AG04450 (cell line): Measurements from ENCODE around the gene MACROD2. TPM values are rescaled to one million over a fixed set of nuclear protein-coding genes. Genes with fewer than 3 reads are reported as not detected.

Experiments
- CTCF ChIA-PET: fragments of 300-600, 350-600 bp; formaldehyde crosslinking; extraction: SDS; loops from one replicate; lab custom pipeline; 2022; ENCODE audit warnings: antibody characterized with exemption, inconsistent platforms; lab: Charles Lee
- POLR2A ChIA-PET: fragments of 350-600 bp; formaldehyde crosslinking; extraction: SDS; loops from one replicate; lab custom pipeline; 2021; ENCODE audit warnings: antibody characterized with exemption, inconsistent platforms; lab: Yijun Ruan, JAX
- DNase-seq: peaks from one replicate; pipeline ENCODE4 v3.0.0-alpha.2; 2011; ENCODE audit warnings: low read depth, low spot score
- H3K27ac ChIP-seq: one replicate; pipeline ENCODE4 v1.5.1; 2012; ENCODE audit warnings: low read depth, low read length, control low read depth
- H3K27me3 ChIP-seq: one replicate; pipeline ENCODE4 v1.6.0; 2012; ENCODE audit warnings: low read length; ENCODE audit not compliant: control insufficient read depth, insufficient read depth
- H3K4me3 ChIP-seq: 2 replicates; pipeline ENCODE4 v1.5.1; 2011; ENCODE audit warnings: mild to moderate bottlenecking, low read depth, low read length, control low read depth
- H3K9me3 ChIP-seq: 2 replicates; pipeline ENCODE4 v1.5.1; 2012; ENCODE audit warnings: low read length; ENCODE audit not compliant: control insufficient read depth, insufficient read depth
- polyA plus RNA-seq: library from polyadenylated mRNA; depleted of rRNA; stranded (reverse); fragments of >200 nt; gene quantifications from 2 replicates; pipeline ENCODE4 v1.2.3, GENCODE V29; 2011
- TF ChIP-seq, protein P1 (sequence below): IDR thresholded peaks from 2 replicates; pipeline ENCODE4 v1.5.1; 2011; ENCODE audit warnings: low read depth, low read length, control low read depth, inconsistent platforms

Gene MACROD2
- polyA plus RNA-seq, 1 experiment = 0.02 TPM

DNA sequence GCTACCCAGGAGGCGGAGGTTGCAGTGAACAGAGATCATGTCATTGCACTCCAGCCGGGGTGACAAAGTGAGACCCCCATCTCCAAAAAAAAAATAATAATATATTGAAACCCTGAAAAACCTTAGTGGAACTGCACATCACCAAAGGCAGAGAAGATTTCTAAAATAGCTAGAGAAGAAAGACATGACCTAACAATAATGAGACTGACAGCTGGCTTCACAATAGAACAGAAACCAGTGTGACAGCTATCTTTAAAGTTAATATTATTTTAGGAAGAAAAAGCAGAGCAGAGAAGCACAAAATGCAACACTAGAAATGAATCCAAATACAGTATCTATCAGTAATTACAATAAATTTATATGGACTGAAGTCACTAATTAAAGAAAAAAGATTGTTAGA is 409.2 kb downstream of the MACROD2 start:
- H3K9me3 ChIP-seq = no peaks in the 10 kb centered on the region
- TF ChIP-seq, protein P1, sequence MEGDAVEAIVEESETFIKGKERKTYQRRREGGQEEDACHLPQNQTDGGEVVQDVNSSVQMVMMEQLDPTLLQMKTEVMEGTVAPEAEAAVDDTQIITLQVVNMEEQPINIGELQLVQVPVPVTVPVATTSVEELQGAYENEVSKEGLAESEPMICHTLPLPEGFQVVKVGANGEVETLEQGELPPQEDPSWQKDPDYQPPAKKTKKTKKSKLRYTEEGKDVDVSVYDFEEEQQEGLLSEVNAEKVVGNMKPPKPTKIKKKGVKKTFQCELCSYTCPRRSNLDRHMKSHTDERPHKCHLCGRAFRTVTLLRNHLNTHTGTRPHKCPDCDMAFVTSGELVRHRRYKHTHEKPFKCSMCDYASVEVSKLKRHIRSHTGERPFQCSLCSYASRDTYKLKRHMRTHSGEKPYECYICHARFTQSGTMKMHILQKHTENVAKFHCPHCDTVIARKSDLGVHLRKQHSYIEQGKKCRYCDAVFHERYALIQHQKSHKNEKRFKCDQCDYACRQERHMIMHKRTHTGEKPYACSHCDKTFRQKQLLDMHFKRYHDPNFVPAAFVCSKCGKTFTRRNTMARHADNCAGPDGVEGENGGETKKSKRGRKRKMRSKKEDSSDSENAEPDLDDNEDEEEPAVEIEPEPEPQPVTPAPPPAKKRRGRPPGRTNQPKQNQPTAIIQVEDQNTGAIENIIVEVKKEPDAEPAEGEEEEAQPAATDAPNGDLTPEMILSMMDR = no peak
- POLR2A ChIA-PET = no interaction called here
- CTCF ChIA-PET = no interaction called here
- no peak overlapping the region for H3K27ac ChIP-seq
- H3K27me3 ChIP-seq = no peaks in the 10 kb centered on the region
- no peak overlapping the region for H3K4me3 ChIP-seq
- DNase-seq = no peak

DNA sequence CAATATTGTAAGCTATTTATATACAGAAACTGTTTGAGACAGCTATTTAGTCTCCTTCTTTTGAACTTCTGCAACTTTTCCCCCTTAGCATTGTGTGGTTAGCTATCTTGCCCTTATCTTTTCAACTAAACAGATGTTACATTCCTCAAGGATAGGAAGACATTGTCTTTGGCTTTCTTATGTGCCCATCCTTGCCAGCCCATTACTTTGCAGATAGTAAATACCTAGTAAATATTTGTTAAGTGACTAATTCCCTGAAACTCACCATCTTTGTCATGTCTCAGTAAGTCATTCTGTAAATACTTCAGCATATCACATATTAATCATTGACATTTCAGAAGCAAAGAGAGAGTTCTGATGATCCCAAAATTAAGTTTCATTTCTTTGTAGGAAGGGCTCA is 411.2 kb downstream of the MACROD2 start:
- H3K4me3 ChIP-seq = no peak overlapping the region
- no peak overlapping the region for H3K27ac ChIP-seq
- no peaks in the 10 kb centered on the region for H3K27me3 ChIP-seq
- TF ChIP-seq, protein P1 = no peak
- POLR2A ChIA-PET = no interaction called here
- CTCF ChIA-PET = no interaction called here
- H3K9me3 ChIP-seq = no peaks in the 10 kb centered on the region
- no peak for DNase-seq

DNA sequence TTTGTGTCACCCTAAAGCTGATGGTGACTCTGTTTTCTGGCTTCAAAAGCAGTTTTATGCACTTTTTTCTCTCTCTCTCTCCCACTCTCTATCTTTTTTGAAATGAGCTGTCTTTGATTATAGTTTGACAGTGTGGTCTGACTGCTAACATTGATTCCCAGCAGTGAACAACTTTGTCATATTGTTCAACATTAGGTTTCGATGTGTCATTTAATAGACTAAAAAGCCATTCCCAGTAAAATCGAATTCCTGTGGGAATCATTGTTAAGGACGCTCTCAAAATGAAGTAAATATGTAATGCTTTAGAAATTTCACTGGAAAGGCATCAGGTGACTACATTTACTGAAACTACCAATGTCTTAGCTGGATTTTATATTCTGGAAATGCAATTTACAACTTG is 412.0 kb downstream of the MACROD2 start:
- ChIA-PET CTCF (no interaction called here), POLR2A (no interaction called here)
- DNase-seq = no peak
- no peak overlapping the region for H3K27ac ChIP-seq
- no peaks in the 10 kb centered on the region for H3K9me3 ChIP-seq
- TF ChIP-seq, protein P1 = no peak
- no peak overlapping the region for H3K4me3 ChIP-seq
- no peaks in the 10 kb centered on the region for H3K27me3 ChIP-seq

DNA sequence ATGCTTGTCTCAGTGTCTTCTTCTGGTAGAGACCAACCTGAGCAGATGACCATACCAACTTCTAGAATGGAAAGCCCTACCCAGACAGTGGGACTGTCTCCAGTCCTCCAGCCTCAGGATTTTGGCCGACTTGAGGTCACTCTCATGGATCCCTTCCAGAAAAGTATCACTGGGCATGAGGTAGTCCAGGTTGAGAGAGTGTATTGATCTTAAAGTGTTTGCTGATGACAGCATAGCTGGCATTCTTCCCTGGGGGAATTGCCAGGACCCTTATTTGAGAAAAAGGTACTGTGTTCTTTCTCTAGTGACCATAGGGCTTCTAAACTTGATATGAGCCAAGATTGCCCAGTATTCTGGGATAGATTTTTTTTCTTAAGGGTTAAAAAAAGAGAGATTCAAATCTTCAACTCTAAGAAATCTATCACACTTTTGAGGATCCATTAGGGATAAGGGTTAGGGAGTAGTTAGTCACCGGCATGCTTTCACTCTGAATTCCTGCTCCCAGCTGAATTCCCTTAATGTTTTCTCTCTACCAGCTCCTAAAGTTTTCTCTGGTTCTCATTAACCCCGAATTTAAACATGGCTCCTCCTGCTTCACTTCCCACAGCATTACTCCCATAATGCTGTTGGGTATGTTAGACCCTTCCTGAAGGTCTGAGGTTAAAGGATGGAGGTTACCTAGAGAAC is 415.7 kb downstream of the MACROD2 start:
- no peak for DNase-seq
- no peak overlapping the region for H3K27ac ChIP-seq
- no peaks in the 10 kb centered on the region for H3K9me3 ChIP-seq
- no peaks in the 10 kb centered on the region for H3K27me3 ChIP-seq
- H3K4me3 ChIP-seq = no peak overlapping the region
- CTCF ChIA-PET = no interaction called here
- TF ChIP-seq, protein P1 = no peak
- POLR2A ChIA-PET = no interaction called here

DNA sequence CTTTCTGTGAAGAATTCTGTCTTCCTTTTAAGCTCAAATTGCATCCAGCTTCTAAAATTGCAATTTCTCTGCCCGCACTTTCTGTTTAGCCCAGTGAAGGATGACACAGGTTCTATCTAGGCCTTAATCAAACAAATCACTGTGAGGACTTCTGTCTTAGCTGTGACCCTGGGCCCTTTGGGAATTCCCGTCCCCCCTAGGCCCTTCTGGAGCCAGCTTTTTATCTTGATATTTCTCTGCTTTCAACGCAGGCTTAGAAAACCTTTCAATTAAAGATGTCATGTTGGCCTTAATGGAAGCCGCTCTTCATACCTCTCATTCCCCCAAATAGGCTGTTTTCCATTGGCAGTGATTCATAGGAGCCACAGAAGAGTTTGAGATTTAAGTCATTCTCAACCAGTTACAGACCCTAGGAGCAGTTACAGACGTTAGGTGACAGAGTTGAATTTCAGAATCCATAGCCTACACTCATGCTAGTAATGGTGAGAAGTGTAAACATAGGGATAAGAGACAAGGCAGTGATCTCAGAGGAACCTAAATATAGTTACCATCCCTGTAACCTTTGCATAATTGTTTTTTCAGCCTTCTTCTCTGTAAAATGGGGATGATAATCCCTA is 416.9 kb downstream of the MACROD2 start:
- Histone ChIP-seq H3K4me3 (no peak overlapping the region), H3K9me3 (no peaks in the 10 kb centered on the region), H3K27ac (no peak overlapping the region), H3K27me3 (no peaks in the 10 kb centered on the region)
- DNase-seq = no peak
- ChIA-PET CTCF (no interaction called here), POLR2A (no interaction called here)
- TF ChIP-seq, protein P1 = no peak
